HepG2 (cell line): ENCODE results near the gene ITIH2. TPM values are rescaled to one million over a fixed set of nuclear protein-coding genes. Genes with fewer than 3 reads are reported as not detected.

ENCODE experiments used
- ATAC-seq: fragments of 200-7000 bp; cut with Tn5 transposase; 3 replicates; pipeline ENCODE4 v1.9.1; 2020; ENCODE audit warnings: mild to moderate bottlenecking, moderate library complexity
- BruUV-seq: library from RNA; stranded (reverse); fragments of 400-500 nt; replicated peaks from 2 replicates; lab custom pipeline; 2021; lab: Mats Ljungman, UMichigan
- CTCF ChIA-PET: fragments of 300-600 bp; formaldehyde crosslinking; extraction: SDS; loops from one replicate; lab custom pipeline; 2021; ENCODE audit warnings: low total read pairs, inconsistent platforms, low intra/inter-chr PET ratio; lab: Yijun Ruan, JAX
- POLR2A ChIA-PET: fragments of 350-600 bp; sonication (Branson Sonifier 250); formaldehyde crosslinking; loops from one replicate; lab custom pipeline; 2020; ENCODE audit warnings: antibody characterized with exemption, inconsistent platforms; lab: Yijun Ruan, JAX
- DNase-seq: peaks from one replicate; pipeline ENCODE4 v3.0.0-alpha.2; 2015; ENCODE audit warnings: low spot score
- FAIRE-seq: peaks from 3 replicates; lab custom pipeline; 2011; peaks lifted over from hg19 to GRCh38; lab: Jason Lieb, UNC
- H2AFZ ChIP-seq: one replicate; pipeline ENCODE4 v1.6.1; 2011; ENCODE audit warnings: low read length, inconsistent platforms
- H3K27ac ChIP-seq: fragments of 300-600 bp; 3 replicates; pipeline ENCODE4 v1.8.0; 2011; ENCODE audit warnings: mixed run types, mild to moderate bottlenecking, mixed read lengths, low read length, inconsistent platforms; ENCODE audit not compliant: insufficient read depth; ENCODE audit errors: extremely low read length
- H3K27me3 ChIP-seq, 2 experiments: fragments of 200-600 bp in 1 of 2; 2 replicates in 1 of 2; 3 replicates in 1 of 2; pipeline versions ENCODE4 v1.6.0 to v1.8.0; 2011; ENCODE audit warnings: low read length in 2 of 2, mild to moderate bottlenecking in 2 of 2, moderate library complexity in 2 of 2, inconsistent platforms in 1 of 2; ENCODE audit not compliant: insufficient read depth in 2 of 2, control insufficient read depth in 1 of 2
- H3K36me3 ChIP-seq, 2 experiments: fragments of 200-600 bp in 1 of 2; replicated peaks in 1 of 2; 2 replicates in 1 of 2; 3 replicates in 1 of 2; pipeline versions ENCODE4 v1.5.1 to v1.8.0; 2011; ENCODE audit warnings: low read length in 2 of 2, inconsistent platforms in 1 of 2; ENCODE audit not compliant: insufficient read depth in 2 of 2, control insufficient read depth in 1 of 2
- H3K4me1 ChIP-seq: 2 replicates; pipeline ENCODE4 v1.5.1; 2012; ENCODE audit warnings: low read length, inconsistent platforms; ENCODE audit not compliant: insufficient read depth
- H3K4me2 ChIP-seq: 2 replicates; pipeline ENCODE4 v1.6.0; 2011; ENCODE audit warnings: low read depth, low read length, inconsistent platforms
- H3K4me3 ChIP-seq, 3 experiments: fragments of 200-600 bp in 1 of 3; sonication (generic), shearing (Covaris generic) in 1 of 3; replicated peaks in 1 of 3; 2 replicates each; pipeline ENCODE4 v1.5.1; 2011 to 2016; ENCODE audit warnings: low read length in 3 of 3, inconsistent platforms in 2 of 3, low read depth in 2 of 3, mild to moderate bottlenecking in 2 of 3, control low read depth in 1 of 3, mixed read lengths in 1 of 3; ENCODE audit not compliant: insufficient read depth in 1 of 3
- H3K79me2 ChIP-seq: one replicate; pipeline ENCODE4 v1.6.1; 2011; ENCODE audit warnings: low read length, inconsistent platforms; ENCODE audit not compliant: insufficient read depth
- H3K9ac ChIP-seq: 2 replicates; pipeline ENCODE4 v1.6.0; 2011; ENCODE audit warnings: mild to moderate bottlenecking, low read depth, low read length, inconsistent platforms; ENCODE audit not compliant: insufficient read depth
- H3K9me3 ChIP-seq: 2 replicates; pipeline ENCODE4 v1.5.1; 2012; ENCODE audit warnings: mild to moderate bottlenecking, low read length
- H4K20me1 ChIP-seq: 2 replicates; pipeline ENCODE4 v1.6.0; 2011; ENCODE audit warnings: inconsistent platforms, mild to moderate bottlenecking, low read length, moderate library complexity; ENCODE audit not compliant: insufficient read depth
- BRCA1 ChIP-seq: sonication (generic); formaldehyde crosslinking; IDR thresholded peaks from 2 replicates; pipeline ENCODE4 v1.4.0; 2020; ENCODE audit warnings: missing genetic modification reagents
- FOXJ3 ChIP-seq: sonication (generic); formaldehyde crosslinking; IDR thresholded peaks from 2 replicates; pipeline ENCODE4 v1.4.0; 2020; ENCODE audit warnings: missing genetic modification reagents, mild to moderate bottlenecking, borderline replicate concordance
- GTF2F1 ChIP-seq: fragments of 150-350 bp; IDR thresholded peaks from 2 replicates; pipeline ENCODE4 v1.6.1; 2014; ENCODE audit warnings: low read length
- HDAC1 ChIP-seq: sonication (generic); formaldehyde crosslinking; IDR thresholded peaks from 2 replicates; pipeline ENCODE4 v1.5.1; 2020; ENCODE audit warnings: mild to moderate bottlenecking, missing genetic modification reagents
- HMG20A ChIP-seq: IDR thresholded peaks from 2 replicates; pipeline ENCODE4 v1.6.1; 2016; ENCODE audit warnings: borderline replicate concordance
- IKZF1 ChIP-seq: fragments of 450-650 bp; IDR thresholded peaks from 2 replicates; pipeline ENCODE4 v1.7.1; 2016
- KLF12 ChIP-seq: sonication (generic); formaldehyde crosslinking; IDR thresholded peaks from 2 replicates; pipeline ENCODE4 v1.4.0; 2020; ENCODE audit warnings: missing genetic modification reagents, borderline replicate concordance
- PRPF4 ChIP-seq: fragments of 200-400 bp; formaldehyde crosslinking; IDR thresholded peaks from 2 replicates; pipeline ENCODE4 v1.6.1; 2016; ENCODE audit warnings: low read length, low read depth; ENCODE audit not compliant: poor library complexity, severe bottlenecking
- RCOR2 ChIP-seq: IDR thresholded peaks from 2 replicates; pipeline ENCODE4 v1.6.1; 2016; ENCODE audit warnings: missing biosample characterization, missing genetic modification reagents
- SRSF4 ChIP-seq: fragments of 200-400 bp; formaldehyde crosslinking; IDR thresholded peaks from one replicate; pipeline ENCODE4 v1.6.1; 2018; ENCODE audit warnings: mild to moderate bottlenecking, low read depth, low read length, moderate library complexity; ENCODE audit not compliant: poor library complexity, severe bottlenecking
- ZNF234 ChIP-seq: sonication (generic); formaldehyde crosslinking; conservative IDR thresholded peaks from 2 replicates; pipeline ENCODE4 v1.5.1; 2020; ENCODE audit warnings: mild to moderate bottlenecking, missing genetic modification reagents
- WGBS: methylation state at CpG from one replicate; pipeline ENCODE4 v1.1.6; 2017; ENCODE audit warnings: low lambda C conversion rate; 5-methylcytosine and 5-hydroxymethylcytosine counted together
- in situ Hi-C: cut with HindIII; loops from 2 replicates; pipeline ENCODE4 v1.10.0; 2017; ENCODE audit warnings: low pct_unique_long_range_greater_than_20kb; ENCODE audit not compliant: extremely low pct_ligation_motif_present
- intact Hi-C: fragments of 100-400 bp; cut with micrococcal nuclease; formaldehyde crosslinking; loops from one replicate; pipeline ENCODE4 v1.10.0; 2022; ENCODE audit not compliant: unreplicated experiment
- polyA plus RNA-seq, 8 experiments: library from polyadenylated mRNA; depleted of rRNA in 3 of 8; stranded (reverse) in 7 of 8; unstranded in 1 of 8; fragments of >200 nt; fragmentation: Illumina TruSeq in 4 of 8; extraction: Trizol in 4 of 8; gene quantifications; 2 replicates each; pipeline versions ENCODE4 v1.2.1 to v1.2.3, GENCODE V29; 2011 to 2016; ENCODE audit warnings: low read depth in 4 of 8, missing spikeins in 1 of 8, mixed read lengths in 1 of 8; ENCODE audit not compliant: insufficient read depth in 1 of 8
- total RNA-seq, 5 experiments: library from RNA; depleted of rRNA; stranded (reverse); fragments of >200 nt; fragmentation: Illumina TruSeq; extraction: Trizol; gene quantifications; 2 replicates each; pipeline ENCODE4 v1.2.3, GENCODE V29; 2016; ENCODE audit warnings: low read depth in 1 of 5
- TF ChIP-seq, protein P1 (sequence below): sonication (generic); formaldehyde crosslinking; IDR thresholded peaks from 2 replicates; pipeline ENCODE4 v1.4.0; 2020; ENCODE audit warnings: missing genetic modification reagents
- TF ChIP-seq, protein P2 (sequence below): sonication (generic); formaldehyde crosslinking; IDR thresholded peaks from 2 replicates; pipeline ENCODE4 v1.8.1; 2022; ENCODE audit warnings: mild to moderate bottlenecking, missing genetic modification reagents
- TF ChIP-seq, protein P3 (sequence below): sonication (generic); formaldehyde crosslinking; IDR thresholded peaks from 2 replicates; pipeline ENCODE4 v1.5.1; 2020; ENCODE audit warnings: missing genetic modification reagents, mild to moderate bottlenecking, borderline replicate concordance
- TF ChIP-seq, protein P4 (sequence below): sonication (generic); formaldehyde crosslinking; IDR thresholded peaks from 2 replicates; pipeline ENCODE4 v1.4.0; 2020; ENCODE audit warnings: low read depth, mild to moderate bottlenecking, missing genetic modification reagents

ITIH2 gene
- total and polyA plus RNA-seq, 2 of the 13 experiments (the other 11 are each of a cell fraction or from before 2014, with no cell fraction given) = 1,197 to 1,427 TPM

DNA sequence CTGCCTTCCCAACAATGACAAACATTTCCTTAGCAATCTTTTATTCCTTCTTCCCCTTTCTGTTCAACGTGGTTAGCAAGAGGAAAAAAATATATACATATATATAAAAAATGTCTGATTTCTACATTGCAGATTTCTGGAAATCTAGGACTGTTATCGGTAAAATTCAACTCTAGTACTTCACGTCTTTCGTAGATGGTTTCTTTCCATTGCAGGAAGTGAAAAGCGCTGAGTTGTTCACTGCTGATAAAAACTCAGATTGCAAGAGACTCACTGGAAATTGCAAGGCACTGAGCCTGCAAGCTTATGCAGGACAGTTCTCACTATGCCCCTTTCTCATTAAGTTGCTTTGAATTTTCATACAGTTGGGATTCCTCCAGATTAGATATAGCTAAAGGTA, 60.8 kb downstream of the ITIH2 start:
- ChIA-PET POLR2A (no interaction called here), CTCF (no interaction called here)
- no peak for DNase-seq
- ATAC-seq = no peak
- WGBS = 97% methylated on average over 5 of the region's 5 CpGs
- H3K4me1 ChIP-seq = no peaks in the 10 kb centered on the region
- no peak overlapping the region for H3K9ac ChIP-seq
- no peak for FAIRE-seq
- H4K20me1 ChIP-seq = no peaks in the 10 kb centered on the region
- peaks cover 13 to 68% of the 10 kb centered on the region in 2 experiments for H3K36me3 ChIP-seq
- H3K9me3 ChIP-seq = no peaks in the 10 kb centered on the region
- TF ChIP-seq, protein P1, sequence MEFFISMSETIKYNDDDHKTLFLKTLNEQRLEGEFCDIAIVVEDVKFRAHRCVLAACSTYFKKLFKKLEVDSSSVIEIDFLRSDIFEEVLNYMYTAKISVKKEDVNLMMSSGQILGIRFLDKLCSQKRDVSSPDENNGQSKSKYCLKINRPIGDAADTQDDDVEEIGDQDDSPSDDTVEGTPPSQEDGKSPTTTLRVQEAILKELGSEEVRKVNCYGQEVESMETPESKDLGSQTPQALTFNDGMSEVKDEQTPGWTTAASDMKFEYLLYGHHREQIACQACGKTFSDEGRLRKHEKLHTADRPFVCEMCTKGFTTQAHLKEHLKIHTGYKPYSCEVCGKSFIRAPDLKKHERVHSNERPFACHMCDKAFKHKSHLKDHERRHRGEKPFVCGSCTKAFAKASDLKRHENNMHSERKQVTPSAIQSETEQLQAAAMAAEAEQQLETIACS = no peak
- TF ChIP-seq GTF2F1 = no peak
- TF ChIP-seq FOXJ3 (CRISPR knock-in tag) = no peak
- TF ChIP-seq HDAC1 (CRISPR knock-in tag) = no peak
- no peak for TF ChIP-seq RCOR2
- no peak for TF ChIP-seq HMG20A
- no TSS peak for BruUV-seq
- H3K79me2 ChIP-seq = no peaks in the 10 kb centered on the region
- no peak overlapping the region for H3K27ac ChIP-seq
- in situ Hi-C loops (loop anchor here (25.0 kb wide), 1 partner anchor 1548 kb away; no protein-coding TSS in a partner anchor), intact Hi-C loops (no loop called here)
- no peak overlapping the region for H3K4me2 ChIP-seq
- H3K27me3 ChIP-seq = no peaks in the 10 kb centered on the region
- H3K4me3 ChIP-seq = no peak overlapping the region
- H2AFZ ChIP-seq = no peak overlapping the region

DNA sequence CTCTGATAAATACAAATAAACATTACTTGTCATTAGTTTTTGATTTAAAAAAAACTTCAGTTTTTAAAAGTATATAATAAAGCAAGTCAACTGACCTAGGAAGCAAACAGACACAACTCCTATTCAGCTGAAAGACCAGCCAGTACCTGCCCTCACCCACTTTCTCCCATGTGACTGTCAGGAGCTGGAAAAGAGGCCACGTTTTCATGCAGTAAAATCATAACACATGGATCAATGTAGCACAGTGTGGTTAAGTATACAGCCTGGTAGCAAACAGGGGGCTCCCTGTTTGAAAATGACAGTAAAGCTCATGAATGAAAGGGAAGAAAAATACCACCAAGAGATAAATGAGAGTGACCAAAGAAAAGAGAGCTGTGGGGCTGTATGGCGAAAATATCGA, 63.1 kb downstream of the ITIH2 start:
- H3K27ac ChIP-seq = no peak overlapping the region
- H3K4me3 ChIP-seq = no peak overlapping the region
- BruUV-seq = no TSS peak
- FAIRE-seq = no peak
- in situ Hi-C loops = loop anchor here (25.0 kb wide), 1 partner anchor 1546 kb away; no protein-coding TSS in a partner anchor
- H3K9ac ChIP-seq = no peak overlapping the region
- no peak overlapping the region for H2AFZ ChIP-seq
- no peak for ATAC-seq
- no peak overlapping the region for H3K4me2 ChIP-seq
- ChIA-PET CTCF (no interaction called here), POLR2A (no interaction called here)
- DNase-seq = no peak
- H3K36me3 ChIP-seq = peaks cover 16 to 64% of the 10 kb centered on the region in 2 experiments
- H3K79me2 ChIP-seq = no peaks in the 10 kb centered on the region
- intact Hi-C loops = no loop called here
- no peaks in the 10 kb centered on the region for H3K4me1 ChIP-seq
- H4K20me1 ChIP-seq = no peaks in the 10 kb centered on the region
- H3K9me3 ChIP-seq = no peaks in the 10 kb centered on the region
- no peaks in the 10 kb centered on the region for H3K27me3 ChIP-seq
- 95% methylated on average over 3 of the region's 3 CpGs for WGBS
- TF ChIP-seq KLF12 (CRISPR knock-in tag) (no peak), SRSF4 (no peak), IKZF1 (no peak), PRPF4 (no peak), BRCA1 (CRISPR knock-in tag) (no peak), ZNF234 (no peak)
- TF ChIP-seq, protein P2, sequence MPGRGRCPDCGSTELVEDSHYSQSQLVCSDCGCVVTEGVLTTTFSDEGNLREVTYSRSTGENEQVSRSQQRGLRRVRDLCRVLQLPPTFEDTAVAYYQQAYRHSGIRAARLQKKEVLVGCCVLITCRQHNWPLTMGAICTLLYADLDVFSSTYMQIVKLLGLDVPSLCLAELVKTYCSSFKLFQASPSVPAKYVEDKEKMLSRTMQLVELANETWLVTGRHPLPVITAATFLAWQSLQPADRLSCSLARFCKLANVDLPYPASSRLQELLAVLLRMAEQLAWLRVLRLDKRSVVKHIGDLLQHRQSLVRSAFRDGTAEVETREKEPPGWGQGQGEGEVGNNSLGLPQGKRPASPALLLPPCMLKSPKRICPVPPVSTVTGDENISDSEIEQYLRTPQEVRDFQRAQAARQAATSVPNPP = no peak
- TF ChIP-seq, protein P3, sequence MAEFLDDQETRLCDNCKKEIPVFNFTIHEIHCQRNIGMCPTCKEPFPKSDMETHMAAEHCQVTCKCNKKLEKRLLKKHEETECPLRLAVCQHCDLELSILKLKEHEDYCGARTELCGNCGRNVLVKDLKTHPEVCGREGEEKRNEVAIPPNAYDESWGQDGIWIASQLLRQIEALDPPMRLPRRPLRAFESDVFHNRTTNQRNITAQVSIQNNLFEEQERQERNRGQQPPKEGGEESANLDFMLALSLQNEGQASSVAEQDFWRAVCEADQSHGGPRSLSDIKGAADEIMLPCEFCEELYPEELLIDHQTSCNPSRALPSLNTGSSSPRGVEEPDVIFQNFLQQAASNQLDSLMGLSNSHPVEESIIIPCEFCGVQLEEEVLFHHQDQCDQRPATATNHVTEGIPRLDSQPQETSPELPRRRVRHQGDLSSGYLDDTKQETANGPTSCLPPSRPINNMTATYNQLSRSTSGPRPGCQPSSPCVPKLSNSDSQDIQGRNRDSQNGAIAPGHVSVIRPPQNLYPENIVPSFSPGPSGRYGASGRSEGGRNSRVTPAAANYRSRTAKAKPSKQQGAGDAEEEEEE (CRISPR knock-in tag) = no peak
- TF ChIP-seq, protein P4, sequence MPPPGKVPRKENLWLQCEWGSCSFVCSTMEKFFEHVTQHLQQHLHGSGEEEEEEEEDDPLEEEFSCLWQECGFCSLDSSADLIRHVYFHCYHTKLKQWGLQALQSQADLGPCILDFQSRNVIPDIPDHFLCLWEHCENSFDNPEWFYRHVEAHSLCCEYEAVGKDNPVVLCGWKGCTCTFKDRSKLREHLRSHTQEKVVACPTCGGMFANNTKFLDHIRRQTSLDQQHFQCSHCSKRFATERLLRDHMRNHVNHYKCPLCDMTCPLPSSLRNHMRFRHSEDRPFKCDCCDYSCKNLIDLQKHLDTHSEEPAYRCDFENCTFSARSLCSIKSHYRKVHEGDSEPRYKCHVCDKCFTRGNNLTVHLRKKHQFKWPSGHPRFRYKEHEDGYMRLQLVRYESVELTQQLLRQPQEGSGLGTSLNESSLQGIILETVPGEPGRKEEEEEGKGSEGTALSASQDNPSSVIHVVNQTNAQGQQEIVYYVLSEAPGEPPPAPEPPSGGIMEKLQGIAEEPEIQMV = no peak
